ACHN (cell line): ENCODE measurements around the gene HAUS8.
"Not testable (repeated sequence)": the region's sequence is repeated elsewhere in the genome, so short reads cannot be mapped to it uniquely, and the experiment has no call there.

ENCODE experiments used
- DNase-seq: peaks from one replicate; pipeline ENCODE4 v3.0.0-alpha.2; 2015
- in situ Hi-C: cut with HindIII; loops from 2 replicates; pipeline ENCODE4 v1.10.0; 2017; ENCODE audit warnings: low sequenced_read_pairs, low pct_ligation_motif_present, low pct_unique_long_range_greater_than_20kb

HAUS8 gene

DNA sequence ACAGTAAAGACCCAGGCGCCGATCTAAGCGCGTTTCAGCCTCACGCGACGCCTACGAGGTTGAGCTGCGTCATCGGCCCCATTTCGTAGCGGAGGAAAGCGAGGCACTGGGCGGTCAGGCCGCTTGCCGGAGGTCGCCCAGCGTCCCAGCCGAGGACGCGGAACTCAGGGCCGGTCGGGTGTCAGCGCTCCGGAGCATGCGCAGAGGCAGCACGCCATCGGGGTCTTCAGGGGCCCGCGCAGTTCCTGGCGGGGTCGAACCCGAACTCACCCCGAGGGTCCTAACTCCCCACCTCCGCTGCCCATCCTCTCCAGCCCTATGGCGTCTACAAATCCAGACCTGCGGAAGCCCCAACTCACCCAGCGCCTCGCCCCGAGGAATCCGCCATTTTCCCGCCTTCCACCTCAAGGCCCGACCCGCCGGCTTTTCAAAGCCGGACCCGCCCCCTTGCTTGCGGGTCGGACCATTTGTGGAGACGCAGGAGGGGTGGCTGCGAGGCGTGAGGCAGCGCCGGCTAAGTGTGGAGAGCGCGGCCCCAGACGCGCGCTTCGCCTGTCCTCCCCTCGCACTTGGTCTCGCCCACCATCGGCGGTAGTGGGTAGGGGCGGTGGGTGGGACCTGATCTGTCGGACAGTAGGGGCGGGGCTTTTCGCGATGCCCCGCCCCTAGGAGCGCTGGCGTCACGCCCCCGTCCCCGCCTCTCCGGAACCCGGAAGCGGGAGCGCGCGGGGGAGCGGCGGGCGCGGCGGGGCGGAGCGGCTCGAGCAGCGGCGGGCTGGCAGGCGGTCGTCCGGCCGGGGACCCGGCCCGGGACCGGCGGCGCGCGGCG lies at the start of gene HAUS8, which contains the start of gene MYO9B:
HAUS8 (minus strand) TSS at position 418 of the 829 bp plus-strand sequence; CDS start at position 388, 30 bp downstream.
MYO9B (plus strand) TSS at position 743 of the 829 bp plus-strand sequence. CDS start 25,941 bp downstream, outside the sequence.
- peak; percentile 98 for DNase-seq
- in situ Hi-C loops: no loop called here

DNA sequence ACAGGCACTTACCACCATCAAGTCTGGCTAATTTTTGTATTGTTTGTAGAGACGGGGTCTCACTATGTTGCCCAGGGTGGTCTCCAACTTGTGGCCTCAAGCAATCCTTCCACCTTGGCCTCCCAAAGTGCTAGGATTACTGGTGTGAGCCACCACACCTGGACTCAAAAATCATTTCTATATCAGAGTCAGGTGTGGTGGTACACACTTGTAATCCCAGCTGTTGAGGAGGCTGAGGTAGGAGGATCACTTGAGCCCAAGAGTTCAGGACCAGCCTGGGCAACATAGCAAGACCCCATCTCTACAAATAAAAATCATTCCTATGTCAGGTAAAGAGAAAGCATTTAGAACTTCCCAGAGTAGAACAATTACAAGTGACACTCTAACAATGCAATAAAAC lies 48.8 kb upstream of the HAUS8 start:
- in situ Hi-C loops: no loop called here

DNA sequence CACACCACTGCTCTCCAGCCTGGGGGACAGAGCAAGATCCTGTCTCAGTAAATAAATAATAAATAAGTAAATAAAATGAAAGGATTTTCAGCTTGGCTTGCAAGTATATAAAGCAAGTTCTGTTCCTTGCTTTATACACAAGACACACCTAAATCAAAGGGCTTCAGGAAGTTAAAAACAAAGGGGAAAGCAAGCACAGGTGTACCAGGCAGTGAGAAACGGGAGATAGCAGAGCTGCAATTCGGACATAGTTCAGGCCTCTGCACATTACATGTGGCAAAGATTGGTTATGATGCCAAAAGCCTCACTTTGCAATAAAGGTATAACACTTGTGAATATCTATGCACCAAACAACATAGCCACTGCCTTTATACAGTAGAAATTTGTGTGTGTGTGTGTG lies 47.8 kb upstream of the HAUS8 start:
- in situ Hi-C loops: no loop called here
- no peak for DNase-seq

More for the DNA sequence above, 48.8 kb upstream of the HAUS8 start:
- DNase-seq: no peak

- no peak for DNase-seq
- in situ Hi-C loops: no loop called here
Measured at GRCh38 chr19:17121736-17122293, 46.6 kb upstream of the HAUS8 start.

GRCh38 chr19:17118957-17119356 lies 43.7 kb upstream of the HAUS8 start:
- no peak for DNase-seq
- in situ Hi-C loops: no loop called here

GRCh38 chr19:17116996-17117702 lies 41.9 kb upstream of the HAUS8 start:
- in situ Hi-C loops: no loop called here
- DNase-seq: no peak

- no peak for DNase-seq
- in situ Hi-C loops: no loop called here
Measured at GRCh38 chr19:17114414-17114831, 39.2 kb upstream of the HAUS8 start.

- no peak for DNase-seq
- in situ Hi-C loops: no loop called here
Measured at GRCh38 chr19:17113127-17113785, 38.0 kb upstream of the HAUS8 start.

DNA sequence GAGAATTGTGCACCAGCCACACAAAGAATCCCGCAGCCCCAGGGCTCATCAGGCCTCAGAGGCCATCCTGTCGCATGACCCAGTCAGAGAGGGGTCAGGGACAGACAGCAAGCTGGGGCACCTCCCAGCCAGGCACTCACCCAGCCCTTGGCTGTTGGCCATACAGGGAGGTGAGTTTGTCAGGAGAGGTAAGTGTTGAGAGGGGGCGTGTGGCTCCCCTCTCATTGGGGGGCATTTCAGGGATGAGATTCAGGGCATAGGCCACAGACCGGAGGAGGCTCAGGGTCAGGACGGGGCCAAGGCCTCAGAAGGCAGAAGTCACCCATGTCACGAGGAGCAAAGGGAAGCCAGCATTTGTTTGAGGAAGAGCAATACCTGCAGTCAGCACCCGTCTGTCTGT lies 37.4 kb upstream of the HAUS8 start:
- DNase-seq: no peak
- in situ Hi-C loops: no loop called here

DNA sequence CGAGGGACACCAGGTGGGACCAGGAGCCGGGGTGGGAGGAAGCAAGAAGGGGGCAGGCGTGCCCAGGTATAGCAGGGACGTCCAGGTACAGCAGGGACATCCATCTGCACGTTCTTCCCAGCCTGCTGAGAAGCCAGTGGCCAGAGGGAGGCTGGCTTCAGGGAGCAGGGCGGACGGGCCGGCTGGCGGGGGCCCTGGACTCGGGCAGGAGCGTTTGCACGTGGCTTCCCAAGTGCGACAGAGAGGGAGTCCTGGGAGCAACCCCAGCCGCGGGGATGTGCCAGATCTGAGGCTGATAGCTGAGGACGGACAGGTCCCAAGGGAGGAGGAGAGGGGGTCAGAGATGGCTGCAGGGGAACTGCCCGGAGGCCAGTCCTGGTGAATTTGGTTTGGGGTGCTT lies 37.0 kb upstream of the HAUS8 start:
- in situ Hi-C loops: no loop called here

DNA sequence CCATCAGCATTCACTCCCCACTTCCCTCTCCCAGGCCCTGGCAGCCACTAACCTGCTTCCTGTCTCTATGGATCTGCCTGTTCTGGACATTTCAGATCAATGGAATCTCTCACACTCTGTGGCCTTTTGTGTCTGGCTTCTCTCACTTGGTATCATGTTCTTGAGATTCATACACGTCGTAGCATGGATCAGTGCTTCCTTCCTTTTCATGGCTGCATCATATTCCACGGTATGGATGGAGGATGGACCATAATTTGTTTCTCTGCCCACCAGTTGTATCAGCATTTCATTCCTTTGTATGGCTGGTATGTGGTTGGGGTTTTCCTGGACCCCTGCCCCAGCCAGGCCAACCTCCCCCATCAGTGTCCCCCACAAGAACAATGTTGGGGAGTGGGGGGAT lies 36.5 kb upstream of the HAUS8 start:
- in situ Hi-C loops: no loop called here
- DNase-seq: no peak

More for the DNA sequence above, 37.0 kb upstream of the HAUS8 start:
- DNase-seq: no peak

DNA sequence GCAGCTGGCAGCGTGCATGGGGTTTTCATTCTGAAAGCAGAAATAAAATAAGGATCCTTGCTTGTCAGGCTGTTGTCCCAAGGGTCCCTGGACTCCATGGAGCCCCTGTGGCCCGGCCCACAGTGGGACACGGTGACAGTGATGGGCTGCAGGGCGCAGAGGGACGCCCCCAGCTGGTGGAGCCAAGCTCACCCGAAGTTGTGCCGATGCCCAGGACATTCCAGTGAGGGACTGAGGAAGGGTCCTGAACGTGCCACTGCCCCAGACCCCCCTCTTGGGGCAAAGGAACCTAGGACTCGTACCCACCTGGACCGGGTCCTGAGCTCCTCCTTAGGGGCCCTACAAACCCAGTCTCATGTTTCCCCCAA lies 35.3 kb upstream of the HAUS8 start:
- DNase-seq: no peak
- in situ Hi-C loops: no loop called here

DNA sequence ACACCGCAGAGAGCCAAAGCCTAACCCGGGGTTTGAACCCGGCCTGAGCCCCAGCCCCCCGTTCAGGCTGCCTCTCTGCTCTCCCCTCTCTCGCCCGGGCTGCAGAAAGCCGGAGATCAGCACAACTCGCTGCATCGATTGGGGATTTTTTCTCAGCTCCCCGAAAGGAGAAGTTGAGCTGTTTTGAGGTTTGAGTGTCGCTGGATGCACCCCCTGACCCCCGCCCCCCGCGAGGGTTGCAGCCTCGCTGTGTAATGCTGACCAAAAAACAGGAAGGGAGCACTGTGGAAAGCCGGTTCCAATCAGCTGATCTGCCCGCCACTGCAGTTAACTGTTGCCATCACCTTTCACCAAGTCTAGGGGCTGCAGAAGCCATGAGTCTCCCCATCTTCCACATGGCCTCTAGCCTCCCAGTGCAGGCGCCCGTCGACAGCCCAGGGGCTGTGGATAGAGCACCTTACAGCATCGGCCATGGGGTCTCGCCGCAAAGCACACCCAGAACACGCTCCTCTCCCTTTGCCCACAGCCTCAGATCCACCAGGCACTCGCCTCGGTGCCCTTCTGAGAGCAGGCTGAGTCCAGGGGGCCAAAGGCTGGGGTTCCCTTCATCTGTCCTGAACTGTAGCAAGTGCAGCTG lies 34.8 kb upstream of the HAUS8 start:
- in situ Hi-C loops: no loop called here
- no peak for DNase-seq

- in situ Hi-C loops: no loop called here
- no peak for DNase-seq
Measured at GRCh38 chr19:17109300-17109699, 34.0 kb upstream of the HAUS8 start.

GRCh38 chr19:17108453-17108784 lies 33.2 kb upstream of the HAUS8 start:
- in situ Hi-C loops: no loop called here
- DNase-seq: no peak

GRCh38 chr19:17107546-17108452 lies 32.5 kb upstream of the HAUS8 start:
- peak; percentile 88 for DNase-seq
- in situ Hi-C loops: no loop called here

GRCh38 chr19:17106964-17107363 lies 31.7 kb upstream of the HAUS8 start:
- DNase-seq: peak; percentile 8
- in situ Hi-C loops: not testable (repeated sequence)

DNA sequence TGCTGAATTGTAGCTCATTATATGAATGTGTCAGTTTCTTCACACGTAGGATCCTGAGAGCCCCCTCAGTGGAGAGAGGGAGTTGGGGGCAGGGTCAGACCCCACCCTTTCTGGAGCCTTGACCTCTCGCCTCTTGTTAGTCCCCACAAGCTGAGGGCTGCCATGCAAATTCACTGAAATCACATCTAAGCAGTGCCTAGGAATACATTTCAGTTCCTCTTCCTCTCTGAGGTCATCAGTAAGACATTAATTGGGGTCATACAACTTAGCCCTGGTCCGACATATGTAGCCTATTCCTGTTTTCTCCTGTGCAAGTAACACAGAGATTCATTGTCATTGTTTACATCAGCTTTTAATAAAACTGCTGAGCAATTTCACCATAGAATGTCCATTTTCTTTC lies 30.3 kb upstream of the HAUS8 start:
- no peak for DNase-seq
- in situ Hi-C loops: no loop called here
